SU-DHL-6 (cell line): ENCODE results near the gene AOC3.

Source experiments
- EZH2phosphoT487 ChIP-seq: fragments of 200-600 bp; sonication (generic), shearing (Covaris generic); conservative IDR thresholded peaks from 2 replicates; pipeline ENCODE4 v1.6.1; 2018; ENCODE audit warnings: mild to moderate bottlenecking, antibody characterized with exemption, low read length, moderate library complexity, mixed read lengths
- TF ChIP-seq, protein P1 (sequence below): fragments of 200-600 bp; sonication (generic); IDR thresholded peaks from one replicate; pipeline ENCODE4 v1.5.1; 2017; ENCODE audit warnings: antibody characterized with exemption, mild to moderate bottlenecking, low read length, moderate library complexity; ENCODE audit not compliant: insufficient read depth, poor library complexity, severe bottlenecking

- TF ChIP-seq, protein P1, sequence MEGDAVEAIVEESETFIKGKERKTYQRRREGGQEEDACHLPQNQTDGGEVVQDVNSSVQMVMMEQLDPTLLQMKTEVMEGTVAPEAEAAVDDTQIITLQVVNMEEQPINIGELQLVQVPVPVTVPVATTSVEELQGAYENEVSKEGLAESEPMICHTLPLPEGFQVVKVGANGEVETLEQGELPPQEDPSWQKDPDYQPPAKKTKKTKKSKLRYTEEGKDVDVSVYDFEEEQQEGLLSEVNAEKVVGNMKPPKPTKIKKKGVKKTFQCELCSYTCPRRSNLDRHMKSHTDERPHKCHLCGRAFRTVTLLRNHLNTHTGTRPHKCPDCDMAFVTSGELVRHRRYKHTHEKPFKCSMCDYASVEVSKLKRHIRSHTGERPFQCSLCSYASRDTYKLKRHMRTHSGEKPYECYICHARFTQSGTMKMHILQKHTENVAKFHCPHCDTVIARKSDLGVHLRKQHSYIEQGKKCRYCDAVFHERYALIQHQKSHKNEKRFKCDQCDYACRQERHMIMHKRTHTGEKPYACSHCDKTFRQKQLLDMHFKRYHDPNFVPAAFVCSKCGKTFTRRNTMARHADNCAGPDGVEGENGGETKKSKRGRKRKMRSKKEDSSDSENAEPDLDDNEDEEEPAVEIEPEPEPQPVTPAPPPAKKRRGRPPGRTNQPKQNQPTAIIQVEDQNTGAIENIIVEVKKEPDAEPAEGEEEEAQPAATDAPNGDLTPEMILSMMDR = no peak
- no peak for TF ChIP-seq EZH2phosphoT487
These were observed 35.5 kb downstream of the AOC3 start for GRCh38 chr17:42886283-42887176.
